Measurements from ENCODE around the gene CPVL. TPM values are rescaled to one million over a fixed set of nuclear protein-coding genes. Genes with fewer than 3 reads are reported as not detected.

Gene CPVL
- total RNA-seq, 1 donor from 2014 or later: 56.6 TPM

DNA sequence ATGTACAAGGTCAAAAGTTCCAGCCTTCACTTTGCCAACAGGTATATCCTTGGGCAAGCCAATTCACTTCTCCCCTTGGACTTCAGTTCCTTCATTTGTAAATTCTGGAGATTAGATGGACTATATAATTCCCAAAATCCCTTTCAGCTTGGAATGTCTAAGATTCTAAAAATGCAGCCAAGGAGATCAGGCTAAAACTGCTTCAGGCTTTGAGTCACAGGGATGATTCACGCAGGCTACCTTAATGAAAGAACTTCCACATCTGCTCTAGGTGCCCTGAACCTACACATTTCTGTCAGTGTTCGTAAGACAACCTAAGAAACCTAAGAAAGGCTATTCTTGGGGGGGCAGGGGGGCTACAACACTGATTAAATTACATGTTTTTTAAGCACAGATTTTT, 7.1 kb downstream of the CPVL start:
- no peak overlapping the region for H3K4me3 Mint-ChIP-seq
- Histone ChIP-seq H3F3A (ENCODE audit: low read depth) (peaks cover 6% of the 10 kb centered on the region), H3K27me3 (peaks cover 4% of the 10 kb centered on the region), H3K4me2 (no peak overlapping the region), H4K20me1 (ENCODE audit: low read depth) (no peaks in the 10 kb centered on the region), H3K27ac (no peak overlapping the region), H3K9me3 (ENCODE audit: low read depth) (peaks cover 3% of the 10 kb centered on the region), H3K9ac (no peak overlapping the region), H3K4me1 (peaks cover 15% of the 10 kb centered on the region), H2AFZ (replicated peaks) (no peak overlapping the region), H3K36me3 (no peaks in the 10 kb centered on the region), H3K79me2 (ENCODE audit: low read depth) (no peaks in the 10 kb centered on the region), H3K4me3 (no peak overlapping the region)
- peaks cover 15% of the 10 kb centered on the region for H3K4me1 Mint-ChIP-seq
- no peak overlapping the region for H3K27ac Mint-ChIP-seq
- H3K36me3 Mint-ChIP-seq: no peaks in the 10 kb centered on the region
- DNase-seq (ENCODE audit: low spot score): no peak
- H3K9me3 Mint-ChIP-seq: peaks cover 4% of the 10 kb centered on the region
- no peak for TF ChIP-seq EZH2phosphoT487 (IDR thresholded peaks at IDR 0.05)
- TF ChIP-seq, protein P1, sequence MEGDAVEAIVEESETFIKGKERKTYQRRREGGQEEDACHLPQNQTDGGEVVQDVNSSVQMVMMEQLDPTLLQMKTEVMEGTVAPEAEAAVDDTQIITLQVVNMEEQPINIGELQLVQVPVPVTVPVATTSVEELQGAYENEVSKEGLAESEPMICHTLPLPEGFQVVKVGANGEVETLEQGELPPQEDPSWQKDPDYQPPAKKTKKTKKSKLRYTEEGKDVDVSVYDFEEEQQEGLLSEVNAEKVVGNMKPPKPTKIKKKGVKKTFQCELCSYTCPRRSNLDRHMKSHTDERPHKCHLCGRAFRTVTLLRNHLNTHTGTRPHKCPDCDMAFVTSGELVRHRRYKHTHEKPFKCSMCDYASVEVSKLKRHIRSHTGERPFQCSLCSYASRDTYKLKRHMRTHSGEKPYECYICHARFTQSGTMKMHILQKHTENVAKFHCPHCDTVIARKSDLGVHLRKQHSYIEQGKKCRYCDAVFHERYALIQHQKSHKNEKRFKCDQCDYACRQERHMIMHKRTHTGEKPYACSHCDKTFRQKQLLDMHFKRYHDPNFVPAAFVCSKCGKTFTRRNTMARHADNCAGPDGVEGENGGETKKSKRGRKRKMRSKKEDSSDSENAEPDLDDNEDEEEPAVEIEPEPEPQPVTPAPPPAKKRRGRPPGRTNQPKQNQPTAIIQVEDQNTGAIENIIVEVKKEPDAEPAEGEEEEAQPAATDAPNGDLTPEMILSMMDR (IDR thresholded peaks at IDR 0.05): no peak
- peaks cover 7% of the 10 kb centered on the region for H3K27me3 Mint-ChIP-seq (ENCODE audit: insufficient read depth, low read depth)

DNA sequence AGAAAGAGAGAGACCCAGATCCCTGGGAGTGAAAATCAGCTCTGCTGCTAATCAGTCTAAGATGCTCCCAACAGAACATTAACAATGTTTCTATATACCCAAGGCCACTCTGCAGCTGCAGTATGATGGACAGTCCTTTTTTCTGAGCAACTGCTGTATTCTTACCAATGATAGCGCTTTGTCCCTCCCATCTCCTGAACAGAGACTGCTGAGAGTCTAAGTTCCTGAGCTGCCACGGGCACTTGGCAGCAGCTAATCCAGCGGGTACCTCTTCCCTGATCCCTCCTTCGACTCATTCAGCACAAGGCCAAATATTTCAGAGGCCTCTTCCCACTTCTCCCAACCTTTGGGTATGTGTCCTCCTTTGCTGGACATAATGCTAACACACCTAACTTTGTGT, 7.7 kb downstream of the CPVL start:
- Histone ChIP-seq H3K4me2 (no peak overlapping the region), H3K36me3 (no peaks in the 10 kb centered on the region), H3F3A (ENCODE audit: low read depth) (peaks cover 12% of the 10 kb centered on the region), H2AFZ (replicated peaks) (no peak overlapping the region), H4K20me1 (ENCODE audit: low read depth) (no peaks in the 10 kb centered on the region), H3K79me2 (ENCODE audit: low read depth) (no peaks in the 10 kb centered on the region), H3K4me1 (peaks cover 21% of the 10 kb centered on the region), H3K9ac (no peak overlapping the region), H3K4me3 (no peak overlapping the region), H3K27me3 (no peaks in the 10 kb centered on the region), H3K27ac (no peak overlapping the region), H3K9me3 (ENCODE audit: low read depth) (peaks cover 3% of the 10 kb centered on the region)
- H3K4me1 Mint-ChIP-seq: peaks cover 21% of the 10 kb centered on the region
- no peak overlapping the region for H3K4me3 Mint-ChIP-seq
- no peak for DNase-seq (ENCODE audit: low spot score)
- H3K9me3 Mint-ChIP-seq: peaks cover 4% of the 10 kb centered on the region
- peaks cover 5% of the 10 kb centered on the region for H3K27me3 Mint-ChIP-seq (ENCODE audit: insufficient read depth, low read depth)
- H3K36me3 Mint-ChIP-seq: no peaks in the 10 kb centered on the region
- TF ChIP-seq, protein P1 (IDR thresholded peaks at IDR 0.05): no peak
- TF ChIP-seq EZH2 (IDR thresholded peaks at IDR 0.05) (no peak), EZH2phosphoT487 (IDR thresholded peaks at IDR 0.05) (no peak)
- no peak overlapping the region for H3K27ac Mint-ChIP-seq

DNA sequence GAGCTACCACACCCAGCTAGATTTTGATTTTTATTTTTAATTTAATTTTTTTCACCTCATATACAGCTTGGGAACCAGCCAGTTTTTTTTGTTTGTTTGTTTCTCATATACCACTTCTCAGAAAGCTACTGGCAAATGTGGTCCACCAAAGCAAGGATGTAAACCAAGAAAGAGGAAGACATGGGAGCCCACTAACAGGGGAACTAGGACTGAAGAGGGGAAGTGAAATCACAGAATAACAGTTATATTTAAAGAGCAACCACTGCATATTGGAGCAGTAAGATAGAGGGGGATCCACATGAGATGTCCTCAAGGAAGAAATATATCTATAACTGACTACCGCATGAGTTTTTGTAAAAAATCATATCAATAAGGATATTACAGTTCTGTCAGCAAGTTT, 10.5 kb downstream of the CPVL start:
- Histone ChIP-seq H3K27me3 (no peaks in the 10 kb centered on the region), H3K9me3 (ENCODE audit: low read depth) (peaks cover 3% of the 10 kb centered on the region), H3K4me2 (no peak overlapping the region), H3K4me1 (peaks cover 34% of the 10 kb centered on the region), H3K36me3 (no peaks in the 10 kb centered on the region), H3K79me2 (ENCODE audit: low read depth) (no peaks in the 10 kb centered on the region), H4K20me1 (ENCODE audit: low read depth) (no peaks in the 10 kb centered on the region), H3F3A (ENCODE audit: low read depth) (peaks cover 14% of the 10 kb centered on the region), H3K27ac (no peak overlapping the region), H3K4me3 (no peak overlapping the region), H2AFZ (replicated peaks) (no peak overlapping the region), H3K9ac (no peak overlapping the region)
- no peak for DNase-seq (ENCODE audit: low spot score)
- Mint-ChIP-seq H3K36me3 (no peaks in the 10 kb centered on the region), H3K4me1 (peaks cover 21% of the 10 kb centered on the region), H3K27ac (no peak overlapping the region), H3K27me3 (ENCODE audit: insufficient read depth, low read depth) (peaks cover 8% of the 10 kb centered on the region), H3K9me3 (peaks cover 4% of the 10 kb centered on the region), H3K4me3 (no peak overlapping the region)
- TF ChIP-seq EZH2 (IDR thresholded peaks at IDR 0.05) (no peak), EZH2phosphoT487 (IDR thresholded peaks at IDR 0.05) (no peak)
- TF ChIP-seq, protein P1 (IDR thresholded peaks at IDR 0.05): no peak

Measured in neural progenitor cell (in vitro differentiated cells).